HG03558 (cell line): ENCODE measurements around the gene CER1.

Source experiments
- ATAC-seq: cut with Tn5 transposase; IDR thresholded peaks from one replicate; pipeline ENCODE4 v1.9.1; 2021; ENCODE audit warnings: moderate number of reproducible peaks; ENCODE audit not compliant: unreplicated experiment; ENCODE audit errors: extremely low read depth

CER1 gene

GRCh38 chr9:14670718-14671117 lies 51.8 kb downstream of the CER1 start:
- no peak for ATAC-seq
